Ascending aorta (tissue), 2 donors: ENCODE data around the gene KCTD5. TPM values are rescaled to one million over a fixed set of nuclear protein-coding genes. Genes with fewer than 3 reads are reported as not detected.
A peak's percentile ranks its signal among the peaks of the same experiment; 100 is the strongest.
"Not testable (repeated sequence)": the region's sequence is repeated elsewhere in the genome, so short reads cannot be mapped to it uniquely, and the experiment has no call there.

Source experiments
- DNase-seq, 2 donors: peaks; one replicate each; pipeline ENCODE4 v3.0.0-alpha.2; 2019; ENCODE audit warnings: low spot score in 2 of 2
- H3K27ac ChIP-seq, 2 donors: fragments of 200-600 bp; sonication (generic); one replicate each; pipeline ENCODE4 v1.5.1; 2016 to 2017; ENCODE audit warnings: mild to moderate bottlenecking in 1 of 2
- H3K27me3 ChIP-seq: fragments of 200-600 bp; sonication (generic); one replicate; pipeline ENCODE4 v1.5.1; 2017
- H3K36me3 ChIP-seq, 2 donors: fragments of 200-600 bp; sonication (generic); one replicate each; pipeline ENCODE4 v1.5.1; 2016
- H3K4me1 ChIP-seq, 2 donors: fragments of 200-600 bp; sonication (generic); one replicate each; pipeline ENCODE4 v1.5.1; 2016 to 2017; ENCODE audit warnings: mild to moderate bottlenecking in 1 of 2
- H3K4me3 ChIP-seq, 2 donors: fragments of 200-600 bp; sonication (generic); one replicate each; pipeline ENCODE4 v1.5.1; 2016 to 2017; ENCODE audit warnings: mild to moderate bottlenecking in 1 of 2
- H3K9me3 ChIP-seq, 2 donors: fragments of 200-600 bp; sonication (generic); one replicate each; pipeline ENCODE4 v1.5.1; 2016
- intact Hi-C: fragments of 100-400 bp; cut with DNase I; formaldehyde crosslinking; loops from one replicate; pipeline ENCODE4 v1.15.1; 2023
- total RNA-seq: library from RNA; depleted of rRNA; stranded (reverse); fragments of >200 nt; gene quantifications from one replicate; pipeline ENCODE4 v1.1.0, GENCODE V29; 2016
- TF ChIP-seq, protein P1 (sequence below), 3 experiments: fragments of 200-600 bp in 2 of 3; fragments of 450-650 bp in 1 of 3; sonication (generic) in 2 of 3; IDR thresholded peaks; one replicate each; pipeline ENCODE4 v1.5.1; 2016 to 2019; ENCODE audit warnings: antibody characterized with exemption in 3 of 3, mild to moderate bottlenecking in 1 of 3, moderate library complexity in 1 of 3

The KCTD5 gene
- total RNA-seq, 1 donor from 2014 or later: 10.5 TPM

DNA sequence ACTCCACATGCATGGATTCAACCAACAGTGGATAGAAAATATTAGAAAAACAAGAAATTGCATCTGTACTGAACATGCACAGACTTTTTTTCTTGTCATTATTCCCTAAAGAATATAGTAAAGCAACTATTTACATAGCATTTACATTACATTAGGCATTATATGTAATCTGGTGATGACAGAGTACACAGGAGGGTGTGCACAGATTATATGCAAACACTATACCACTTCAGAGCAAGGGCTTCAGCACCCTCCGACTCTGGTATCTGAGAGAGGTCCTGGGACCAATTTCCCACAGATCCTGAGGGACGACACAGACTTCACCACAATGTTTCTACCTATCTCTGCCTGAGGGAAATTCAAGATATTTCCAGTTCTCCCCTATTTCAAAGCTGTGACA lies 25.3 kb upstream of the KCTD5 start:
- Histone ChIP-seq H3K27me3 (no peaks in the 10 kb centered on the region), H3K9me3 (no peaks in the 10 kb centered on the region), H3K27ac (no peak overlapping the region), H3K4me1 (no peaks in the 10 kb centered on the region), H3K36me3 (peaks cover 0 to under 1% of the 10 kb centered on the region in 2 donors), H3K4me3 (no peak overlapping the region)
- DNase-seq: no peak
- TF ChIP-seq, protein P1, sequence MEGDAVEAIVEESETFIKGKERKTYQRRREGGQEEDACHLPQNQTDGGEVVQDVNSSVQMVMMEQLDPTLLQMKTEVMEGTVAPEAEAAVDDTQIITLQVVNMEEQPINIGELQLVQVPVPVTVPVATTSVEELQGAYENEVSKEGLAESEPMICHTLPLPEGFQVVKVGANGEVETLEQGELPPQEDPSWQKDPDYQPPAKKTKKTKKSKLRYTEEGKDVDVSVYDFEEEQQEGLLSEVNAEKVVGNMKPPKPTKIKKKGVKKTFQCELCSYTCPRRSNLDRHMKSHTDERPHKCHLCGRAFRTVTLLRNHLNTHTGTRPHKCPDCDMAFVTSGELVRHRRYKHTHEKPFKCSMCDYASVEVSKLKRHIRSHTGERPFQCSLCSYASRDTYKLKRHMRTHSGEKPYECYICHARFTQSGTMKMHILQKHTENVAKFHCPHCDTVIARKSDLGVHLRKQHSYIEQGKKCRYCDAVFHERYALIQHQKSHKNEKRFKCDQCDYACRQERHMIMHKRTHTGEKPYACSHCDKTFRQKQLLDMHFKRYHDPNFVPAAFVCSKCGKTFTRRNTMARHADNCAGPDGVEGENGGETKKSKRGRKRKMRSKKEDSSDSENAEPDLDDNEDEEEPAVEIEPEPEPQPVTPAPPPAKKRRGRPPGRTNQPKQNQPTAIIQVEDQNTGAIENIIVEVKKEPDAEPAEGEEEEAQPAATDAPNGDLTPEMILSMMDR (IDR thresholded peaks at IDR 0.05): no peak
- intact Hi-C loops: no loop called here

GRCh38 chr16:2657803-2658202 lies 24.5 kb upstream of the KCTD5 start:
- intact Hi-C loops, H3K4me3 ChIP-seq, H3K4me1 ChIP-seq, H3K27me3 ChIP-seq, H3K9me3 ChIP-seq, H3K36me3 ChIP-seq, H3K27ac ChIP-seq, DNase-seq: not testable (repeated sequence)

DNA sequence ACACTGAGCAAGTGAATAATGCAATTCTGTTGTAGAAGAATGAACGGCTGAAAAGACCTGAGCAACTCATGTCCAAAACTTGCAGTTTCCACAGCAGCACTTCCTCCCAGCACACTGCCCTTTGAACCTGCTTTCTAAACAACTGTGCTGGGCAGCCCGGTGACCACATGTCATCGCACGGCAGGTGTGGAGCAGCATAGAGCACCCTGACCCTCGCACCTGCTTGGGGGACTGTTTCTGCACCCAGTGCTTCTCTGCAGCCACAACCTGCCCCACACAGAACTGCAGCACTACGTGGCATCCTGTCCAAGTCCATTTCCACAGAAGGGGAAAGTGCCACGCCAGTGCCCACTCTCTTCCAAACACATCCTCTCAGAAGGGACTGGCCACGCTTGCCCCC lies 22.8 kb upstream of the KCTD5 start:
- H3K27me3 ChIP-seq, intact Hi-C loops, DNase-seq, H3K27ac ChIP-seq, H3K4me3 ChIP-seq, H3K36me3 ChIP-seq, H3K4me1 ChIP-seq, H3K9me3 ChIP-seq: not testable (repeated sequence)

DNA sequence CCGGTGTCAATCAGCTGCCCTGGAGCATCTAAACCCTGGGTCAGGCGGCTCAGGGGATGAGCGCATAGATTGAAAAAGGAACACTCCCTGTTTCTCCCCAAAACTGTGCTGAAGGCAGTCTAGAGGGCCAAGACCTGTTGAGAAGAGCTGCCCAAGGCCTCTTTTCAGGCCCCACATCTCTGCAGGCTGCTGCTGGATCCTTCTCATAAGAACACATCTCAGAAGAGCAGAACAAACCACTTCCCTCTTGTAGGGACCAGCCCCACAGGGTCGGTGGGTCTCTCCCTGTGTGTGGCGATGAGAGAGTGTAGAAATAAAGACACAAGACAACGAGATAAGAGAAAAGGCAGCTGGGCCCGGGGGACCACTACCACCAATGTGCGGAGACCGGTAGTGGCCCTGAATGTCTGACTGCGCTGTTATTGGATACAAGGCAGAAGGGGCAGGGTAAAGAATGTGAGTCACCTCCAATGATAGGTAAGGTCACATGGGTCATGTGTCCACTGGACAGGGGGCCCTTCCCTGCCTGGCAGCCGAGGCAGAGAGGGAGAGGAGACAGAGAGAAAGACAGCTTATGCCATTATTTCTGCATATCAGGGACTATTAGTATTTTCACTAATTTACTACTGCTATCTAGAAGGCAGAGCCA lies 22.2 kb upstream of the KCTD5 start:
- H3K4me3 ChIP-seq, H3K27ac ChIP-seq, H3K4me1 ChIP-seq, intact Hi-C loops, H3K36me3 ChIP-seq, DNase-seq, H3K9me3 ChIP-seq, H3K27me3 ChIP-seq: not testable (repeated sequence)

- H3K36me3 ChIP-seq, H3K27ac ChIP-seq, H3K27me3 ChIP-seq, H3K4me1 ChIP-seq, H3K4me3 ChIP-seq, intact Hi-C loops, H3K9me3 ChIP-seq, DNase-seq: not testable (repeated sequence)
- TF ChIP-seq, protein P1 (IDR thresholded peaks at IDR 0.05): peak; percentile 43 to 53 (median 43)
Observed at GRCh38 chr16:2660755-2661373, 21.5 kb upstream of the KCTD5 start.

DNA sequence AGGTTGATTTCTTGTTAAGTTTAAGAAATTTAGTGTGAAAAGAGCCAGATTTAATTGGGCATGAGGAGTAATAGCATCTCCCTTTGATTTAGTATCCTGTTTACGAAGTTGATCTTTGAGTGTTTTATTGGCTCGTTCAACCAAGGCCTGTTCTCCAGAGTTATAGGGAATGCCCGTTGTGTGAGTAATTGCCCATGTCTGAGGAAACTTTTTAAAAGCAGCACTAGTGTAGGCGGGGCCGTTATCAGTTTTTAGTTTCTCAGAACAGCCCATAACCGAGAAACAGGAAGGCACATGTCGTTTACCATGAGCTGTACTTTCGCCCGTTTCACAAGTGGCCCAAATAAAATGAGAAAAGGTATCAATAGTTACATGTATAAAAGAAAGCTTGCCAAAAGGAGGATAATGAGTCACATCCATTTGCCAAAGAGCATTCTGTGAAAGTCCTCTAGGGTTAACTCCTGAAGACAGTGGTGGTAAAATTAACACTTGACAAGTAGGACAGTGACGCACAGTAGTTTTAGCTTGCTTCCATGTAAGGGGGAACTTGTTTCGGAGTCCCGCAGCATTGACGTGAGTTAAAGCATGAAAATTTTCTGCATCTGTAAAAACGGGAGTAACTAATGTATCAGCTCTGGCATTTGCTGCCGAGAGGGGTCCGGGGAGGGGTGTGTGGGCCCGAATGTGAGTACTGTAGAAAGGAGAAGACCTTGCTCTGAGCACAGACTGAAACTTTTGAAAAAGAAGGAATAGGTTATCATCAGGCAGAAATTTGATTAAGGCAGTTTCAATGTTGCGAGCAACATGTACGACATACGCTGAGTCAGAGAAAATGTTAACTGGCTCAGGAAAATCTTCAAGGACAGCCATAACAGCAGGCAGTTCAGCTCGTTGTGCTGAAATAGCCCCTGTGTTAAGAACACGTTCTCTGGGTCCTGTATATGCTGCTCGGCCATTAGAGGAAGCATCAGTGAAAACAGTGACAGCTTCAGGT lies 18.5 kb upstream of the KCTD5 start:
- intact Hi-C loops: no loop called here
- TF ChIP-seq, protein P1 (IDR thresholded peaks at IDR 0.05): no peak
- Histone ChIP-seq H3K27me3 (no peaks in the 10 kb centered on the region), H3K36me3 (peaks cover 0 to 14% of the 10 kb centered on the region in 2 donors), H3K4me1 (no peaks in the 10 kb centered on the region), H3K27ac (peak overlapping the region in 1 of 2 donors; percentile 32), H3K9me3 (no peaks in the 10 kb centered on the region), H3K4me3 (no peak overlapping the region)
- DNase-seq: no peak

DNA sequence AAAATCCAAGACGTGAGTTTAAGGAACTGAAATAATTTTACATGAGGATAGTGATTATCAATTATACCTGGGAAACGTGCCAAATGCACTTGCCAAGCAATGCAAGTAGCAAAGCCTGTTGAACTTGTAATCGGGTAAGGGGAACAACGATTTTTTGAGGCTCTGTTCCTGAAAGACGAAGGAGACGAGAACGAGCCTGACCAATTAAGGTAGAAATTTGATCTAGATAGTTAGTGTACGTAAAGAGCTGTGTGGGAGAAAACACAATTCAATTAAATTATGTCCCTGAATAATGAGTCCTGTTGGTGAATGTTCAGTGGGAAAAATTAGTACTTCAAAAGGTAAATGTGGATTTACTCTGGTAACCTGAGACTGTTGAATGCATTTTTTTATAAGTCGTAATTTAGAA lies 17.7 kb upstream of the KCTD5 start:
- no peak for DNase-seq
- intact Hi-C loops: no loop called here

GRCh38 chr16:2666671-2667070 lies 15.7 kb upstream of the KCTD5 start:
- H3K27ac ChIP-seq, H3K9me3 ChIP-seq, H3K4me1 ChIP-seq, H3K4me3 ChIP-seq, H3K27me3 ChIP-seq, intact Hi-C loops, DNase-seq: not testable (repeated sequence)
- H3K36me3 ChIP-seq: peaks cover 0 to 14% of the 10 kb centered on the region in 2 donors

More for the DNA sequence above, 17.7 kb upstream of the KCTD5 start:
- Histone ChIP-seq H3K27ac (no peak overlapping the region), H3K9me3 (no peaks in the 10 kb centered on the region), H3K36me3 (peaks cover 0 to 14% of the 10 kb centered on the region in 2 donors), H3K27me3 (no peaks in the 10 kb centered on the region), H3K4me3 (no peak overlapping the region), H3K4me1 (no peaks in the 10 kb centered on the region)
- TF ChIP-seq, protein P1 (IDR thresholded peaks at IDR 0.05): no peak

- H3K9me3 ChIP-seq, H3K27me3 ChIP-seq, intact Hi-C loops, H3K27ac ChIP-seq, H3K36me3 ChIP-seq, DNase-seq: not testable (repeated sequence)
- Histone ChIP-seq H3K4me3 (peak overlapping the region in 1 of 2 donors; percentile 38), H3K4me1 (peaks cover 0 to 14% of the 10 kb centered on the region in 2 donors)
Observed at GRCh38 chr16:2669587-2669986, 12.7 kb upstream of the KCTD5 start.
